KOPT-K1 (cell line): ENCODE measurements around the gene OR6J1.
"Not testable (repeated sequence)": the region's sequence is repeated elsewhere in the genome, so short reads cannot be mapped to it uniquely, and the experiment has no call there.

Experiments
- H3K27ac ChIP-seq: fragments of 200-600 bp; sonication (generic); 2 replicates; pipeline ENCODE4 v1.5.1; 2016; ENCODE audit warnings: antibody characterized with exemption, mild to moderate bottlenecking, low read depth, low read length; ENCODE audit not compliant: poor library complexity, severe bottlenecking
- H3K36me3 ChIP-seq: fragments of 200-600 bp; sonication (generic); 2 replicates; pipeline ENCODE4 v1.5.1; 2017; ENCODE audit warnings: antibody characterized with exemption, mild to moderate bottlenecking, low read length, moderate library complexity; ENCODE audit not compliant: insufficient read depth
- H3K9me3 ChIP-seq: fragments of 200-600 bp; sonication (generic); 2 replicates; pipeline ENCODE4 v1.5.1; 2017; ENCODE audit warnings: antibody characterized with exemption, low read length, mild to moderate bottlenecking; ENCODE audit not compliant: insufficient read depth, poor library complexity, severe bottlenecking

OR6J1 gene

GRCh38 chr14:22587677-22588422, 56.3 kb downstream of the OR6J1 start:
- H3K9me3 ChIP-seq: not testable (repeated sequence)
- H3K27ac ChIP-seq: peak overlapping the region; percentile 77

DNA sequence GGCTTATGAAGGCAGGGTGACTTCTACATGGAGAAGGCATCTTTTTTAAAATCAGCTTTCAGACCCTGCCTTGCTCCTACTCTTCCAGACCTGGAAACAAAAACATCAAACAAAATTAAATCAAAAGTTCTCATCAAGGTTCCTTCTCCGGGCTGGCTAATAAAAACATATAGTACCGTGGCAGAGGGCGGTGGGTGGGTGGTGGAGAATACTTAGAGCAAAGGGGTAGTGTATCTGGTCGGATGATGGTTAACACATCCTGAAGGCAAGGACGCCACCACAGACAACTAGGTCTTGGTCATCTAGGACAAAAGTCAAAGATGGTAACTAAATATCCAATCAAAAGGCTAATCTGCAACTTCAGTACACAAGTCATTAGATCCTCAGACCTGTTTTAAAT, 56.9 kb downstream of the OR6J1 start:
- Histone ChIP-seq H3K36me3 (peaks cover 11% of the 10 kb centered on the region), H3K9me3 (no peaks in the 10 kb centered on the region), H3K27ac (no peak overlapping the region)

More at GRCh38 chr14:22587677-22588422, 56.3 kb downstream of the OR6J1 start:
- peaks cover 11% of the 10 kb centered on the region for H3K36me3 ChIP-seq

- H3K36me3 ChIP-seq: peaks cover 15% of the 10 kb centered on the region
- no peaks in the 10 kb centered on the region for H3K9me3 ChIP-seq
- no peak overlapping the region for H3K27ac ChIP-seq
Observed at GRCh38 chr14:22583994-22584393, 60.2 kb downstream of the OR6J1 start.
